ENCODE data around the gene RSBN1.
A peak's percentile ranks its signal among the peaks of the same experiment; 100 is the strongest.
"Not testable (repeated sequence)": the region's sequence is repeated elsewhere in the genome, so short reads cannot be mapped to it uniquely, and the experiment has no call there.

RSBN1 gene

GRCh38 chr1:113747376-113747775 lies 64.9 kb downstream of the RSBN1 start:
- no peak overlapping the region for H3K4me3 ChIP-seq (replicated peaks; ENCODE audit: low read depth, low read length)
- peak; percentile 59 for DNase-seq (ENCODE audit: low read depth)
- no peak for TF ChIP-seq CTCF (IDR thresholded peaks at IDR 0.05; ENCODE audit: low read length, missing control alignments)

- no peak overlapping the region for H3K4me3 ChIP-seq (replicated peaks; ENCODE audit: low read depth, low read length)
- TF ChIP-seq CTCF (IDR thresholded peaks at IDR 0.05; ENCODE audit: low read length, missing control alignments): no peak
- DNase-seq (ENCODE audit: low read depth): no peak
Observed at GRCh38 chr1:113745425-113745824, 66.9 kb downstream of the RSBN1 start.

GRCh38 chr1:113744114-113744513 lies 68.2 kb downstream of the RSBN1 start:
- DNase-seq (ENCODE audit: low read depth): no peak
- no peak overlapping the region for H3K4me3 ChIP-seq (replicated peaks; ENCODE audit: low read depth, low read length)
- no peak for TF ChIP-seq CTCF (IDR thresholded peaks at IDR 0.05; ENCODE audit: low read length, missing control alignments)

GRCh38 chr1:113742515-113742914 lies 69.8 kb downstream of the RSBN1 start:
- H3K4me3 ChIP-seq (replicated peaks; ENCODE audit: low read depth, low read length): no peak overlapping the region
- DNase-seq (ENCODE audit: low read depth): no peak
- no peak for TF ChIP-seq CTCF (IDR thresholded peaks at IDR 0.05; ENCODE audit: low read length, missing control alignments)

- H3K4me3 ChIP-seq (replicated peaks; ENCODE audit: low read depth, low read length): no peak overlapping the region
- no peak for DNase-seq (ENCODE audit: low read depth)
- TF ChIP-seq CTCF (IDR thresholded peaks at IDR 0.05; ENCODE audit: low read length, missing control alignments): no peak
Observed at GRCh38 chr1:113734357-113735055, 77.8 kb downstream of the RSBN1 start.

GRCh38 chr1:113732802-113733201 lies 79.5 kb downstream of the RSBN1 start:
- H3K4me3 ChIP-seq (replicated peaks; ENCODE audit: low read depth, low read length): no peak overlapping the region
- DNase-seq (ENCODE audit: low read depth): no peak
- TF ChIP-seq CTCF (IDR thresholded peaks at IDR 0.05; ENCODE audit: low read length, missing control alignments): no peak

- H3K4me3 ChIP-seq (replicated peaks; ENCODE audit: low read depth, low read length): no peak overlapping the region
- TF ChIP-seq CTCF (IDR thresholded peaks at IDR 0.05; ENCODE audit: low read length, missing control alignments): no peak
- DNase-seq (ENCODE audit: low read depth): no peak
Observed at GRCh38 chr1:113721010-113721409, 91.3 kb downstream of the RSBN1 start.

- DNase-seq (ENCODE audit: low read depth); H3K4me3 ChIP-seq (replicated peaks; ENCODE audit: low read depth, low read length): not testable (repeated sequence)
Observed at GRCh38 chr1:113718621-113719020, 93.7 kb downstream of the RSBN1 start.

- not testable (repeated sequence) for DNase-seq (ENCODE audit: low read depth); H3K4me3 ChIP-seq (replicated peaks; ENCODE audit: low read depth, low read length)
Observed at GRCh38 chr1:113717506-113717905, 94.8 kb downstream of the RSBN1 start.
